ELR (cell line): ENCODE data around the gene PCCA.

Experiments used
- DNase-seq: peaks from one replicate; pipeline ENCODE4 v3.0.0-alpha.2; 2015; ENCODE audit warnings: low read depth

Gene PCCA

GRCh38 chr13:100526318-100527000 is 437.6 kb downstream of the PCCA start:
- no peak for DNase-seq

GRCh38 chr13:100527644-100528043 is 438.8 kb downstream of the PCCA start:
- DNase-seq = no peak

DNA sequence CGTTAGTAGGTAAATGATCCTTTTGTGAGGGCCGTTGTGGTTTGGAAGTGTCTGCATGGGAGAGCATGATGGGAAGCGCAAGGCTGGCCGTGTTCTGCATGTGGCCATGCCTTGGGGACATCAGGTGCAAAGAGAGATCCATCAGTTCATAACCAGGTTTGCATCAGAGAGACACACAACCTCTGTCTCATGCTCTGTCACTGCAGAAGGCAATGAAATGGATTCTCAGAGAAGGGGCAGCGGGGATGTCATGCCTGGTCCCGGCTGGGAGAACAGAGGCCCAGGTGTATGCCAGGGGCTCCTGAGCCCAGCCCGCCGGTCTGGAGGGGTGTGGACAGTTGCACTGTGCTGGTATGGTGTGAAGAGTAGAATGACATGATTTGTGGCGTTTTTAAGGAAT is 439.5 kb downstream of the PCCA start:
- DNase-seq = no peak

- no peak for DNase-seq
These were observed 439.9 kb downstream of the PCCA start for GRCh38 chr13:100528820-100529219.

- DNase-seq = no peak
These were observed 440.9 kb downstream of the PCCA start for GRCh38 chr13:100529666-100530377.

DNA sequence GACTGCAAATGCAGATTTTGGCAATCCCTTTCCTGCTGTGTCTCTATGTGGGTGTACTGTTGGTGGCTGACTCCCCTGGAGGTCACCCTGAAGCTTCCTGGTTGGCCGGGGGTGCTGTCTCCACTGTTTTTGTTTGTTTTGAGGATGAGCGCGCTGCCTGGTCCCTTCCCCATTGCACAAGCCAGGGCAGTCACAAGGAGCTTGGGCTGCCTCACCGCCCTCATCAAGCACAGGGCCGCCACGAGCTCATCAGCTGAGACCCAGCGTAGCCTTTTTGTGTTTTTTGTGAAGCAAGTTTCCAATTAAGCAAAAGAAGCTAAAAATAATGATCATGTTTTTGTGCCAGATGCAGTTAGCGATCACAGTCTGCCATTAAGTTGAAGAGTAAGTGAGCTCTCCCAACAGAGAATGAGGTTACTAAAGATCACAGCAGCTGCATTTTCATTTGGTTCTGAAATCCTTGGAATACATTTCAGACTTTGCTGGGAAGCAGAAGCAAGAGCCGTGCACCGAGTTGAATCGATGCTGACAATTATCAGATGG is 441.8 kb downstream of the PCCA start:
- DNase-seq = no peak

- DNase-seq = no peak
These were observed 443.3 kb downstream of the PCCA start for GRCh38 chr13:100532090-100532766.

- no peak for DNase-seq
These were observed 444.0 kb downstream of the PCCA start for GRCh38 chr13:100532836-100533435.

- no peak for DNase-seq
These were observed 444.7 kb downstream of the PCCA start for GRCh38 chr13:100533588-100534041.

GRCh38 chr13:100534147-100534843 is 445.4 kb downstream of the PCCA start:
- DNase-seq = no peak

DNA sequence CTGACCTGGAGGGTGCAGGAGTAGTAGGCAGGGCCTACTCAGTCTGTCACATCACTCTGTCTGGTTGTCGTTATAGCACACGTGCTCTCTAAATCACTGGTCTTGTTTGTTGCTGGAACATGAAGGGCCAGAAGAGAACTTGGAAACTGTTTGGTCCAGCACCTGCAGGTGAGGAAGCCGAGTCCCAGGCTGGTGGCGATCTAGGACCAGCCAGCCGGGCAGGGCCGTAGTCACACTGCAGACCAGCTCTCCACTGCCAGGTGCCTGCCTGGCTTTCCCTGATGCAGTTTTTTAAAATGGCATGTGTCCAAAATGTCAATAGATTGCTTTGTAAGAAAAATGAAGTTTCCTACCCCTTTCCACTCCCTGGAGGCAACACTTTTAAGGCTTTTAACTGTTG is 446.0 kb downstream of the PCCA start:
- no peak for DNase-seq

- no peak for DNase-seq
These were observed 446.7 kb downstream of the PCCA start for GRCh38 chr13:100535426-100536135.

DNA sequence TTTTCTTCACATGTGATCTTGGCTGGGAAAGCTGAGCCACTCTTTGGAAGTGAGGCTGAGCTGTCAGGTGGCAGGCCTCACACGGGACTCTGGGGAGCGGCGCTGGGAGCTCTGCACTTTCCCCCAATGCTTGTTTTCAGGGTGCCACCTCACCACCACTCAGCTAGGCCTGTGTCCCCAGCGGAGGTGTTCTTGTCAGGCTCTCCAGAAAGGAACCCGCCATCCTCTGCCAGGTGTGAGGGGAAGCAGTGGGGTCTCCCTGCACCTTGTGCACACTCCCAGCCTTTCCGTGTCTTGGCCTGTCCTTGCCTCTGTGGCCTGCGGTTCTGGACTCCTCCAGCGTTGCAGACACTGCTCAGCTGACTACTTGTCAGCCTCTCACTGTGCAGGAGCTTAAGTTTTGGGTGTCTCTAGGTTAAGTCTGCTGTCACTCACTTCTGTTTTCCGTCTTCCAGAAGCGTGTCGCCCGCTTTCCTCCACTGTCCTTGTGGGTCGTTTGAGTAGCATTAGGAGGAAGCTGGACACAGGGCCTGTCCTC is 447.8 kb downstream of the PCCA start:
- DNase-seq = no peak

DNA sequence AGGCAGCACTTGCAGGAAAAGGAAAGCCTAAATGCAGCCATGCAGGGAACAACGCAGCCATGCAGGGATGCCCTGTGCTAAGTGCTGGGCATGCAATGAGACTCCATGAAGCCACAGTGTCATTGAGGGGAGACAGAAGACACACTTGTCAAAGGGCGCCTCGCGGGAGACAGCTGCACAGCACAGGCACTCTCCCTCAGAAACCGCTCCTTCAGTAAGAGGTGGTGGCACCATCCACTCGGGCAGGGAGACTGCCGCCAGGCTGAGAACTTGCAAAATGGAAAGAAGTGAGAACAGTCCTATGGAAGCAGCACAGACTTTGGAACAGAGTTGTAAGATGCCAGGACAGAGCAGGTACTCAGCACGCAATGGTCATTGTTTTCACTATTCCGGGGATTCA is 448.6 kb downstream of the PCCA start:
- DNase-seq = no peak

DNA sequence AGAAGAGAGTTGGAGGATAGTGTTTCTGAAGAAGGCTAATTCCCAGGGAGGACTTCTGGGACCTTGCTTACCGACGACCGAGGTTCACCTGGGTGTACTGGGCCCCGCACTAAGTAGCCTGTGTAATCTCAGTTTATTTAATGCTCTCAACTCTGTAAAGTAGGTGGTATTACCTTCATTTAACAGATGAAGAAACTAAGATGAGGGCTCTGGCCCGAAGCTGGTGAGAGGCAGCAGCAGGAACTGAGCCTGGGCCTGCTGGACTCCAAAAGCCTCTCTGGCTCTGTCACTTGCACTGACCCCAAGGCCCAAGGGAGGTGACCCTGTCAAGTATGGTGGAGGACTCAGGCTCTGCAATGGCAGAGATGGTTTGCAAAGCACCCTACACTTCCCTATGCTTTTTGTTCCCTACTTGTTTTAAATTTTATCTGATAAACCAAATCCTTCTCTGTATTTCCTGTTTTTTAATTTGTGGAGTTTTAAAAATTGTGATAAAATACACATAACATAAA is 449.1 kb downstream of the PCCA start:
- DNase-seq = no peak

DNA sequence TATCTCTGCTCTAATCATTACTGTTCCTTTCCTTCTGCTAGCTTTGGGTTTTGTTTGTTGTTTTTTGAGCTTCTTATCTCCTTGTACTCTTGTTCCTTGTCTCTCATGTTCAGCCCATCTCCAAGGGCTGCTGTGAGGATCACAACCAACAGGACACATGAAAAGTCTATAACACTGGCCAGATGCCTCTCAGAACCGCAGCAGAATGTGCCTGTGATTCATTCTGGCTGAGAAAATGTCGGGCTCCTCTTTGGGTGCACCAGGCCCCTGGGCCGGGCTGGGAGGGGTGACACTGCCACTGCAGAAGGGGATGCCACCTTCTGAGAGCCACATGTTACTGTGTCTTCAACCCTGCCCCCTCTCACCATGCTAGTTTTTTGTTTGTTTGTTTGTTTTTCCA is 451.7 kb downstream of the PCCA start:
- no peak for DNase-seq

DNA sequence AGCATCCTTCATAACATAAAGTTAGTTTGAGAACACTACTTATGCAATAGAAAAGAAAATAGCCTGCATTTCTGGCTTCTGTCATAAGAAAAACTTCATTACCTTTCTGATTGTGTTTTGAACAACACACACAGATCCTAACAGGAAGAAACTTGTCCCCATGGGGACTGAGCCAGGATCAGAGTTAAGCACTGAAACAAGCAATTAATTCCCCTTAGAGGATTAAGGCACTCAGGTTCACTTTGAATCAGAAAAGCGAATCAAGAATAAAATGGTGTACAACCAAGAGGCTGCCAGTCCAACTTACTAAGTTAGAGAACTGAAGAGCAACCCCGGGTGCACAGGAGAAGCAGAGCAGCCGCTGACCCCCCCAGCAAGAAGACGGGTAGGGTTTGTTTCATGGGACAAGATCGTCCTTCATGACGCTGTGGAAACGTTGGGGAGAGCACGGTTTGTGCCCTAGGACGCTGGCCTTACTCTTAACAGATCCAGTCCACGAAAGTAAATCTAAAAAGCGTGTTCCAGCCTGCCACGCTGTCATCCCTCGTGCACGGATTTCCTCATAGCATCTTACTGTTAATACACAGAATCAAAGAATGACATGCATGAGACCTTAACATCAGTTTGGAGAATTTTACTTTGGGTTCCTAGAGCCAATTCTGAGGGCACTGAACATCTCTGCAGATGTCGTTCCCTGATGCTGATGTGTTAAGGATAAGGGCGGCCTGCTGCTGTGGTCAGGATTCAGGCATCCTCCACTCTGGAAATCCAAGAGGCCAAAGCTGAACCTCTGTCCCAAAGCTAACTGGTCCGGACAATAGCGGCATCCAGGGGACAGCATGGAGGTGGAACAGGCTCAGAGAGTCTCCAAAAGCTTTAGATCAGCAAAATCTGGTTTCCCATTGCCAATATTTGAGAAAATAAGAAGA is 453.3 kb downstream of the PCCA start:
- DNase-seq = no peak

DNA sequence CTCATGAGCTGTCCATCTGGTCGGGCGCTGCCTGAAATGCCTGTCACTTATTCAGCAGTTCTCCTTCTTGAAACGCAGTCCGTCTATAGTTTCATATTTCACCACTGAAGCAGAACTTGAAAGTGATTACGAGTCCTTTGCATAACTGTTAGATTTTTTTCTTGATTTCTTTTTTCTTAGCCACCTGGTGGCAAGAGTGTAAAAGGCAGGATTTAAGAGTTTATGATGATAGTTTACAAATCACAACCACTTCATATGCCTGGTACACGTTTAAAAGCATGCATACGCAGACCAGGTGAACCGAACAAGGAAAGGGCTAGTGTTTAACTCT is 453.9 kb downstream of the PCCA start:
- DNase-seq = peak; percentile 66

DNA sequence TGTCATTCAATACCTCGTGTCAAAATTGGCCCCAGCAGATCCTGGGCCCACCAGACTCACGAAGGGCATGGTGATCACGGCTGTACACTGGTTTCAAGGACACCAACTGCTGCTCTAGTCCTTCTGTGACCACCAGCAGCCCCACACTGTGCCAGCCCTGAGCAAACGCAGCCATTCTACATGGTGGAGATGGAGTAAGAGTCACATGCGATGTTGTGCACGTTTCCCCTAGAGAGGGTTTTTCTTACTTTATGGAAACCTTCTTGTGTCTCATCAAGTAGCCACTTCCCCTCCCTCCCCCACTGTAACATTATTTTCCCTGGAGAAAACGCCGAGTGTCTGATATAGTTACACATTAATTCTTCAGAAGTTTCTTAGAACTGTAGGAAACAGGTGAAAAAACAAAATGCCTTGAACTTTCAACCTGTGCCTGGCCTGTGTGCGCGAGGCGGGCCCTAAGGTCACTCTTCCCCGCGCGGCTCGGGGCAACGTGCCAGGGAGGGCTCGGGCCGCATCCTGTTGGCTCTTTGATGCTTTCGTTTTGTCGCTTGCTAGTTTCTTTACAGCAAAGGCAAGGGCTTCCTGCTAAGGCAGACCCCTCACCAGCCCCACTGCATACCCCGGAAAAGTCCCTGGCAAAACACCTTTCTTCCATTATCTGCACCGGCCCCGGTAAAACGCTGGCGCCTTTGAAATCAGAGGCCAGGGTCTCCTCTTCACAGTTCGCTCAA is 455.1 kb downstream of the PCCA start:
- no peak for DNase-seq
